Caco-2 (cell line): ENCODE measurements around the gene STARD3NL. TPM values are rescaled to one million over a fixed set of nuclear protein-coding genes. Genes with fewer than 3 reads are reported as not detected.
"Not testable (repeated sequence)": the region's sequence is repeated elsewhere in the genome, so short reads cannot be mapped to it uniquely, and the experiment has no call there.

ENCODE experiments used
- BruUV-seq: library from RNA; stranded (reverse); fragments of 400-500 nt; replicated peaks from 2 replicates; lab custom pipeline; 2021; lab: Mats Ljungman, UMichigan
- CTCF ChIA-PET: fragments of 300-600 bp; sonication (Branson Sonifier 250); formaldehyde crosslinking; loops from one replicate; lab custom pipeline; 2022; ENCODE audit warnings: antibody characterized with exemption; lab: Charles Lee
- POLR2A ChIA-PET: fragments of 300-600 bp; sonication (Branson Sonifier 250); formaldehyde crosslinking; loops from one replicate; lab custom pipeline; 2022; ENCODE audit warnings: antibody characterized with exemption; lab: Charles Lee
- DNase-seq, 2 experiments: peaks; one replicate each; pipeline versions ENCODE4 v3.0.0 to v3.0.0-alpha.2; 2020 to 2022
- H3K27me3 ChIP-seq: replicated peaks from 2 replicates; pipeline ENCODE4 v1.6.0; 2011; ENCODE audit warnings: low read length; ENCODE audit not compliant: control insufficient read depth, insufficient read depth
- H3K36me3 ChIP-seq: 2 replicates; pipeline ENCODE4 v1.5.1; 2011; ENCODE audit warnings: low read length; ENCODE audit not compliant: control insufficient read depth, insufficient read depth
- H3K4me1 ChIP-seq: fragments of 250-450 bp; sonication (Bioruptor Pico); 2 replicates; pipeline ENCODE4 v1.5.1; 2020; ENCODE audit warnings: mild to moderate bottlenecking
- H3K4me3 ChIP-seq: 2 replicates; pipeline ENCODE4 v1.5.1; 2011; ENCODE audit warnings: low read depth, mild to moderate bottlenecking, control low read depth, low read length
- H3K9me3 ChIP-seq: fragments of 250-450 bp; sonication (Bioruptor Pico); 2 replicates; pipeline ENCODE4 v1.5.1; 2020; ENCODE audit warnings: mild to moderate bottlenecking, moderate library complexity
- H3K27ac Mint-ChIP-seq: one replicate; pipeline ENCODE4 v1.8.0; 2022; ENCODE audit warnings: mixed read lengths; ENCODE audit not compliant: unreplicated experiment
- H3K27me3 Mint-ChIP-seq: one replicate; pipeline ENCODE4 v1.8.0; 2022; ENCODE audit warnings: mixed read lengths; ENCODE audit not compliant: insufficient read depth, unreplicated experiment
- H3K36me3 Mint-ChIP-seq: one replicate; pipeline ENCODE4 v1.8.0; 2022; ENCODE audit warnings: mild to moderate bottlenecking, mixed read lengths; ENCODE audit not compliant: insufficient read depth, unreplicated experiment
- H3K4me1 Mint-ChIP-seq: one replicate; pipeline ENCODE4 v1.8.0; 2022; ENCODE audit warnings: low read depth, mixed read lengths; ENCODE audit not compliant: unreplicated experiment
- H3K4me3 Mint-ChIP-seq: one replicate; pipeline ENCODE4 v1.8.0; 2022; ENCODE audit warnings: mild to moderate bottlenecking, moderate library complexity, mixed read lengths; ENCODE audit not compliant: unreplicated experiment
- H3K9me3 Mint-ChIP-seq: one replicate; pipeline ENCODE4 v1.8.0; 2022; ENCODE audit warnings: mixed read lengths; ENCODE audit not compliant: unreplicated experiment
- intact Hi-C: fragments of 100-400 bp; cut with micrococcal nuclease; formaldehyde crosslinking; loops from one replicate; pipeline ENCODE4 v1.10.0; 2022; ENCODE audit not compliant: unreplicated experiment
- total RNA-seq: library from RNA; stranded (reverse); gene quantifications from 2 replicates; pipeline ENCODE4 v1.2.3, GENCODE V29; 2022
- TF ChIP-seq, protein P1 (sequence below), 2 experiments: fragments of 200-600 bp in 1 of 2; IDR thresholded peaks; 1 replicate in 1 of 2; 2 replicates in 1 of 2; pipeline versions ENCODE4 v1.5.1 to v1.8.0; 2011 to 2022; ENCODE audit warnings: antibody characterized with exemption in 1 of 2, control low read depth in 1 of 2, inconsistent platforms in 1 of 2, low read depth in 1 of 2, low read length in 1 of 2, mild to moderate bottlenecking in 1 of 2, moderate library complexity in 1 of 2; ENCODE audit not compliant: insufficient read depth in 1 of 2, severe bottlenecking in 1 of 2, unreplicated experiment in 1 of 2

STARD3NL gene
- total RNA-seq, 1 experiment from 2014 or later, result 32.6 TPM

DNA sequence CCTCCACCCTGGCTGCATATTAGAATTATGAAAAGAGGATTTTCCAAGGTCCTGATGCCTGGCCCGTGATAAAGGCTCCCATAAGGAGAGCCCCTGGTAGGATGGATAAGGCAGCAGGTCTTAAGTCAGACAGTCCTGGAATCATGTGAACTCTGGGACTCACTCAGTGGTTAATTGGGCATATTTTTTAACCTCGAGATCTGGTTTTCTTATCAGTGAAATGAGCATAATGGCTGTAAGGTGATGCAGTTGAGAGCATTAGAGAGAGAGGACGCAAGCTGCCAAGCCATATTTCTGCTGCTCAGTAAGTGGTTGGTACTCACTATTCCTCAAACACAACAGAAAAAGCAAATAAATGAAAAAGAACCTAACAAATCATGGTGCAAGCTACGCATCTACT, 57.6 kb downstream of the STARD3NL start:
- H3K36me3 Mint-ChIP-seq, result no peaks in the 10 kb centered on the region
- H3K4me3 Mint-ChIP-seq, result no peak overlapping the region
- no peak for DNase-seq
- Histone ChIP-seq H3K27me3 (no peaks in the 10 kb centered on the region), H3K4me3 (no peak overlapping the region), H3K4me1 (no peaks in the 10 kb centered on the region), H3K9me3 (no peaks in the 10 kb centered on the region), H3K36me3 (no peaks in the 10 kb centered on the region)
- intact Hi-C loops, result no loop called here
- TF ChIP-seq, protein P1, sequence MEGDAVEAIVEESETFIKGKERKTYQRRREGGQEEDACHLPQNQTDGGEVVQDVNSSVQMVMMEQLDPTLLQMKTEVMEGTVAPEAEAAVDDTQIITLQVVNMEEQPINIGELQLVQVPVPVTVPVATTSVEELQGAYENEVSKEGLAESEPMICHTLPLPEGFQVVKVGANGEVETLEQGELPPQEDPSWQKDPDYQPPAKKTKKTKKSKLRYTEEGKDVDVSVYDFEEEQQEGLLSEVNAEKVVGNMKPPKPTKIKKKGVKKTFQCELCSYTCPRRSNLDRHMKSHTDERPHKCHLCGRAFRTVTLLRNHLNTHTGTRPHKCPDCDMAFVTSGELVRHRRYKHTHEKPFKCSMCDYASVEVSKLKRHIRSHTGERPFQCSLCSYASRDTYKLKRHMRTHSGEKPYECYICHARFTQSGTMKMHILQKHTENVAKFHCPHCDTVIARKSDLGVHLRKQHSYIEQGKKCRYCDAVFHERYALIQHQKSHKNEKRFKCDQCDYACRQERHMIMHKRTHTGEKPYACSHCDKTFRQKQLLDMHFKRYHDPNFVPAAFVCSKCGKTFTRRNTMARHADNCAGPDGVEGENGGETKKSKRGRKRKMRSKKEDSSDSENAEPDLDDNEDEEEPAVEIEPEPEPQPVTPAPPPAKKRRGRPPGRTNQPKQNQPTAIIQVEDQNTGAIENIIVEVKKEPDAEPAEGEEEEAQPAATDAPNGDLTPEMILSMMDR (IDR thresholded peaks at IDR 0.05; ENCODE audit: insufficient read depth in 1 of 2, low read depth in 1 of 2, low read length in 1 of 2, severe bottlenecking in 1 of 2, unreplicated experiment in 1 of 2), result no peak
- H3K27me3 Mint-ChIP-seq, result peaks cover 4% of the 10 kb centered on the region
- BruUV-seq, result no TSS peak
- CTCF ChIA-PET, result no interaction called here
- no peaks in the 10 kb centered on the region for H3K4me1 Mint-ChIP-seq
- no peak overlapping the region for H3K27ac Mint-ChIP-seq
- POLR2A ChIA-PET, result no interaction called here
- no peaks in the 10 kb centered on the region for H3K9me3 Mint-ChIP-seq

DNA sequence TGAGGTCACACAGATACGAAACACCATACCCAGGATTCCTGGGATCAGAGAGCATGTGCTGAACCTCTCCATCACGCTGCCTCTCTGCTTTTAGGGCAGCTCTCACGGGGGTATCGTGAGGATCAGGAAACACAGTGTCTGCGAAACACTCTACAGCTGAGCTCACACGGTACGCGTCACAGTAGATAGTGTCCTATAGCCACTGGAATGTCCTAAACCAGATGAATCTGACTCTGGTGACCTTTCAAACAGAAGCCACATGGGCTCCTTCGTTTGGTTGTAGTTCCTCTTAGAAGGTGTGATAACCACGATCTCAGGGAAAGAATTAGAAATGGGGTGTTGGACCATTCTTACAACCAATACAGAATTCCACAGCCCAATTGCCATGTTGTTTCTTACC, 61.1 kb downstream of the STARD3NL start:
- H3K9me3 ChIP-seq, intact Hi-C loops, POLR2A ChIA-PET, DNase-seq, H3K27me3 ChIP-seq, H3K4me1 Mint-ChIP-seq, H3K9me3 Mint-ChIP-seq, H3K27ac Mint-ChIP-seq, H3K27me3 Mint-ChIP-seq, H3K4me1 ChIP-seq, CTCF ChIA-PET, BruUV-seq, H3K4me3 Mint-ChIP-seq, H3K4me3 ChIP-seq, H3K36me3 ChIP-seq, H3K36me3 Mint-ChIP-seq: not testable (repeated sequence)

DNA sequence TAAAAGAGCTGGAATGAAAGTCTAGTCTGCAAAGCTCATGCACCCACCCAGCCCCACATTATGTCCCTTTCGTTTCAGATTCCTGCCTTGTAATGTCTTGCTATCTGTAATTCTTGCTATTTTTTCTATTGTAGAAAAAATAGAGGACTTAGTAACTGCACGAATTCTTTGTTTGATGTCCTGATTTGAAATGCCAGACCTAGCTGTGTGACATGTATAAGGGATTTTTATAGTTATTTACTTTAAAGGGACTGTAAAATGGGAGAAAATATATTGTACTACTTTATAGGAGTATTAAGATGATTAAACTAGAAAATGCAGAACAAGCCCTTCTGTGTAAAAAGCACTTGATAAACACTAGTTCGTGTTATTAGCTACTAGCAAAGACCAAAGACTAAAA, 63.0 kb downstream of the STARD3NL start:
- no TSS peak for BruUV-seq
- intact Hi-C loops, result no loop called here
- H3K9me3 ChIP-seq, result no peaks in the 10 kb centered on the region
- no peak overlapping the region for H3K4me3 ChIP-seq
- Mint-ChIP-seq H3K4me1 (no peaks in the 10 kb centered on the region), H3K27me3 (peaks cover 15% of the 10 kb centered on the region), H3K27ac (no peak overlapping the region), H3K4me3 (no peak overlapping the region), H3K36me3 (no peaks in the 10 kb centered on the region), H3K9me3 (no peaks in the 10 kb centered on the region)
- H3K4me1 ChIP-seq, result no peaks in the 10 kb centered on the region
- H3K36me3 ChIP-seq, result no peaks in the 10 kb centered on the region
- TF ChIP-seq, protein P1 (IDR thresholded peaks at IDR 0.05; ENCODE audit: insufficient read depth in 1 of 2, low read depth in 1 of 2, low read length in 1 of 2, severe bottlenecking in 1 of 2, unreplicated experiment in 1 of 2), result no peak
- ChIA-PET POLR2A (no interaction called here), CTCF (no interaction called here)
- no peak for DNase-seq
- H3K27me3 ChIP-seq, result no peaks in the 10 kb centered on the region

DNA sequence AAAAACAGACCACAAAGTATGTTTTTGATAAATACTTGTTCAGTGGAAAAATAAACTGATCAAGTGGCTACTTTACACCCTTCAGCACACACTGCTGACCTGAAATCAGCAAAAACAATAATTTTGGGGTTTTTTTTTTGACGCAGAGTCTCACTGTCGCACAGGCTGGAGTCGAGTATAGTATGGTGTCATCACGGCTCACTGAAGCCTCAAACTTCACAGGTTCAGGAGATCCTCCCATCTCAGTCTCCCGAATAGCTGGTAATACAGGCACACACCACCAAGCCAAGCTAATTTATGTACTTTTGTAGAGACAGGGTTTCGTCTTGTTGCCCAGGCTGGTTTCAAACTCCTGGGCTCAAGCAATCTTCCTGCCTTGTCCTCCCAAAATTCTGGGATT, 64.8 kb downstream of the STARD3NL start:
- no peaks in the 10 kb centered on the region for H3K4me1 ChIP-seq
- H3K27me3 Mint-ChIP-seq, result peaks cover 14% of the 10 kb centered on the region
- intact Hi-C loops, result no loop called here
- no peaks in the 10 kb centered on the region for H3K9me3 Mint-ChIP-seq
- no peaks in the 10 kb centered on the region for H3K4me1 Mint-ChIP-seq
- no peak overlapping the region for H3K4me3 ChIP-seq
- ChIA-PET POLR2A (no interaction called here), CTCF (no interaction called here)
- no peaks in the 10 kb centered on the region for H3K9me3 ChIP-seq
- TF ChIP-seq, protein P1 (IDR thresholded peaks at IDR 0.05; ENCODE audit: insufficient read depth in 1 of 2, low read depth in 1 of 2, low read length in 1 of 2, severe bottlenecking in 1 of 2, unreplicated experiment in 1 of 2), result no peak
- no peak overlapping the region for H3K27ac Mint-ChIP-seq
- no peak overlapping the region for H3K4me3 Mint-ChIP-seq
- BruUV-seq, result no TSS peak
- no peak for DNase-seq
- H3K27me3 ChIP-seq, result no peaks in the 10 kb centered on the region
- H3K36me3 Mint-ChIP-seq, result no peaks in the 10 kb centered on the region
- H3K36me3 ChIP-seq, result no peaks in the 10 kb centered on the region

DNA sequence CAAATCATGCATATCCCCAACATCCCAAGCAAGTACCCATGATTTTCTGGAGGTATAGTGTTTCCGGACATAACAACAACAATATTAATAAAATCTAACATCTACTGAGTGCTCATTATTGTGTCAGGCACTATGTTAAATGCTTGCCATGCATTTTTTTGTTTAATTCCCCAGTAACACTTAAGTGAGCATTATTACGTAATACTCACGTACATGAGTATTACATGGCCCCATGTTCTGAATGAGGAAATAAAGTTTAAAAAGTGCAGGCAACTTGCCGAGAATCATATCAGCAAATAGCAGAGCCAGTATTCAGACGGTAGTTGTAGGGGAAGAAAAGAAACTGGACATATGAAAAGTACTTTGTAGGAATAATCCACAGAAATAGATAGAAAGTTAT, 65.3 kb downstream of the STARD3NL start:
- CTCF ChIA-PET, intact Hi-C loops, DNase-seq, H3K4me3 Mint-ChIP-seq, H3K4me3 ChIP-seq, H3K36me3 ChIP-seq, H3K4me1 ChIP-seq, H3K9me3 Mint-ChIP-seq, H3K9me3 ChIP-seq, BruUV-seq, H3K27me3 ChIP-seq, H3K4me1 Mint-ChIP-seq, POLR2A ChIA-PET, H3K27ac Mint-ChIP-seq, H3K36me3 Mint-ChIP-seq: not testable (repeated sequence)
- H3K27me3 Mint-ChIP-seq, result peaks cover 11% of the 10 kb centered on the region
